SK-N-DZ (cell line): ENCODE results near the gene THADA.
"Not testable (repeated sequence)": the region's sequence is repeated elsewhere in the genome, so short reads cannot be mapped to it uniquely, and the experiment has no call there.

ENCODE experiments used
- DNase-seq: peaks from one replicate; pipeline ENCODE4 v3.0.0-alpha.2; 2015; ENCODE audit warnings: low spot score
- small RNA-seq, 2 experiments: library from RNA; depleted of rRNA; stranded (forward); fragments of <200 nt; gene quantifications; one replicate each; pipeline ENCODE3, GENCODE V24; 2014

Gene THADA

DNA sequence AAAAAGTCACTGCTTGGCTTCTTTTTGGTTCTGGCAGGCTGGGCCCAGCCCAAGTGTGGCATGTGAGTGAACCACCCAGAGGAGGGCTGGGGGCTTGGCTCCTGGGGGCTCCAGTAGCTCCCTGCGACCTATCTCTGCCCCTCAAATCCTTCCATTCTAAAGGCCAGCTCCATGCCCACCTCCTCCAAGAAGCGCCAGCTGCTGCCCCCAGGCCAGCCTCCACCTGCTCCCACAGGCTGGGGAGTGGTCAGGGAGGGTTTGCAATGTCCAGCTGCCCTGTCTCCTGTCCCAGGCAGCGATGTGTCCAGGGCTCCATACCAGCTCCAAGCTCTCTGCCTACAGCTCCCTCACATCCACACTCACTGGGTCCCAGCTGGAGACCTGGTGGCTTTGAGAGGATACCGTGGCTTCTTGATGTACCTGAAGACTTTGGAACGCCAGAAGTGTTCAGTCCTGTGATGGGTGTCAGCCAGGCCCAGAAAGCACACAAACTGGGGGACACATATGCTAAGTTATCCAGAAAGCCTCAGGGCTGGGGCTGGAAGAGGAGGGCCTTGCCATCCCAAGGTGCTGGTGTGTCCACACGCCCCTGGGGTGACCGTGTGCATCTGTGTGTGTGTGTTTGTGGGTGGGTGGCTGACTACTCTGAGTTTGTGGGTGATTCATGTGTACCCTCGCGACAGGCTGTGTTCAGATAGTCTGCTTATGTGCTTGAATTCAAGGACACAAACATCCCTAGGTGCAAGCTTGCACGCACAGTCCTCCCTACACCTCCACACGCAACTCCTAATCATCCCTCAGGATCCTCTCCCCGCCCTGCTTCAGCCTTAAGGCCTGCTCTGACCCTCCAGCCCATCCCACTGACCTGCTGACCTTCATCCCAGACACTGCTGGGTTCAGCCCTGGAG, 402.8 kb downstream of the THADA start:
- no peak for DNase-seq

DNA sequence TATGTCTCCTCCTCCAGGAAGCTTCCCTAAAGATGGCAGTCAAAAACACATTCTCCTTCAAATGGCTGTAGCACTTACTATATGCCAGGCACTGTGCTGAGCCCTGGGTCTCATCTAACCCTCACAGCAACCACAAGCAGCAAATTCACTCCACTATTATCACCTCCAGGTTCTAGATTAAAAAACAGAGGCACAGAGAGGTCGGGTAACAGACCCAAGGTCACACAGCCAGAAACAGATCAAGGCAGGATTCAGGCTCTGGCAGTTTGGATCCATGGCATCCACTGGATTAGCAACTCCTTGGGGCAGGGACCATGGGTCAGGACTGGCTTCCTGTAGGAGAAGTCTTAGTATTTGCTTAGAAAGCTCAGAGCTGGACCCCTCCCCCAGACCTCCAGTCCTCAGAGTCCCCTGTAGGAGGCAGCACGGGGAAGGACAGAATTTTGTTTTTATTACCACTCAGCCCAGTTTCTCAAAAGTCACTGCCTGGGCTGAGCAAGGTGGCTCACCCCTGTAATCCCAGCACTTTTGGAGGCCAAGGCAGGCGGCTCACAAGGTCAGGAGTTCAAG, 403.8 kb downstream of the THADA start:
- DNase-seq = no peak

DNA sequence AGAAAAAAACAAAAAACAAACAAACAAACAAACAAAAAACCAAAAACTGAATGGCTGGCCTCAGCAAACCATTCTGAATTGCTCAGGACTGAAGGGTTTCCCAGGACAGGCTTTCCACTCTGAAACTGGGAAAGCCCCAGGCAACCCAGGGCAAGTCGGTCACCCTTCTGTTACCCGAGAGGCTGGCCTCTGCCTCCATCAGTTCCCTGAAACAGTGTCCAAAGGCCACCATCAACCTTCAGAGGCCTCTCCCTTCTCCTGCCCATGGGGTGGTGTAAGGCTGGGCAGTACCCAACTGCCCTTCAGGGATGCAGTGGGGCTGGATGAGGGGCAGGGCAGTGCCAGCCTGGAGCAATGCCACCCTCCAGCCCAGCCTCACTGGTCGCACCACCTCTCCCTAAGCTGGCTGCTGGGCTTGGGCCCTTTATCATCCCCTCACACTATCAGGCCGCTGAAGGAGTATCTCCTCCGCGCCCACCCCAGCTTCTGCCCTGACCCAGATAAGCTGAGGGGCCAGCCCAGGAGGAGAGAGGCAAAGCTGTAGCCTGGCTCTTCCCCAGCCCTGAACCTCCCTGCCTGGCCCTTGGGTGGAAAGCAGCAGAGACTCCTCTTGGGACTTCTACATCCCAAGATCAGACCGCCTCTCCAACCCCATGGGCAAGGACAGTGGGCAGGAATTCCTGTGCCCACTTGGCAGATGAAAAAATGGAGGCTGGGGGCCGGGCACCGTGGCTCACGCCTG, 405.4 kb downstream of the THADA start:
- DNase-seq = no peak

- DNase-seq = not testable (repeated sequence)
These were observed 406.0 kb downstream of the THADA start for GRCh38 chr2:43189861-43190260.

- no peak for DNase-seq
These were observed 407.1 kb downstream of the THADA start for GRCh38 chr2:43188561-43189386.

GRCh38 chr2:43186679-43187374, 409.0 kb downstream of the THADA start:
- DNase-seq = no peak

DNA sequence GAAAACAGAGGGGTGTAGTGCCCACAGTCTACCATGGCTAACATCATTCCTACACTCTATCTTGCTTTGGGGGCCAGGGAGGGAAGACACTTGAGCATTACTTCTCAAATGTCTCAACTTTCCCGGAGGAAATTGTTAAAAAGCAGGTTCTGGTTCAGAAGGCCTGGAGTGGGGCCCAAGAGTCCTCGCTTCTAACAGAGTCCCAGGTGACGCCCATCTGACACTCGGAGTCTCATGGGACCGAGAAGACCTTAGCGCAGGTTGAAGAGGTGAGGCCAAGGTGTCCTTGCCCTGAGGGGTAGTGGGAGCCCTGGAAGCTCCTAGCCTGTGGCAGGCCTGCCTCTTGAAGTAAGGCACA, 409.5 kb downstream of the THADA start:
- DNase-seq = no peak

- no peak for DNase-seq
These were observed 410.7 kb downstream of the THADA start for GRCh38 chr2:43185146-43185545.

GRCh38 chr2:43184339-43184895, 411.4 kb downstream of the THADA start:
- DNase-seq = no peak

GRCh38 chr2:43183743-43184142, 412.1 kb downstream of the THADA start:
- DNase-seq = no peak

DNA sequence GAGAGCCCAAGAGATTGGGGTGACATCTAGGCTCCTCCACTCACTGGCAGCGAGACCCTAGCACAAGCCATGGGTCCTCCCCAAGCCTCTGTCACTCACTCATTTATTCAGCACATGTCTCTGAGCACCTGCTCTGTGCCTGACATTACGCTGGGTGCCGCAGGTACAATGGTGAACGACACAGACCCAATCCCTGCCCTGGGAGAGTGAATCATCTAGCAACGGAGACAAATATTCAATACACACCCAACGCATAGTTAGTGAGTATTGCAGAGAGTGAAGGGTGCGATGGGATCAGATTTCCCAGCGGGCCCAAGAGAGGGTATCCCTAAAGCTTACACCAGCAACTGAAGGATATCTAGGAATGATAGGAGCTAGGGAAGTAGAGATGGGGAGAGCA, 414.9 kb downstream of the THADA start:
- DNase-seq = no peak

Small RNA genes within 50 kb of the gene (small RNA-seq; reads per million reads assigned to genes)
- 0 reads per million in 2 experiments for gene RF00019
- 0 to 0.03 reads per million in 2 experiments for gene RN7SL531P
- 0 reads per million in 2 experiments for gene RNU6-958P
